Measurements from ENCODE around the gene PLEKHM2.

- no peak for TF ChIP-seq CTCF (IDR thresholded peaks at IDR 0.05)
- no peak for TF ChIP-seq POLR2A (IDR thresholded peaks at IDR 0.05)
Observed at GRCh38 chr1:15748264-15748663, 64.1 kb downstream of the PLEKHM2 start.
